Keratinocyte (primary cell): ENCODE results near the gene HTR2B. TPM values are rescaled to one million over a fixed set of nuclear protein-coding genes. Genes with fewer than 3 reads are reported as not detected.

Experiments used
- DNase-seq: peaks from one replicate; pipeline ENCODE4 v3.0.0-alpha.2; 2011; ENCODE audit warnings: low read depth, missing footprints, low spot score
- FAIRE-seq: peaks from 2 replicates; lab custom pipeline; 2011; peaks lifted over from hg19 to GRCh38; lab: Jason Lieb, UNC
- H2AFZ ChIP-seq: 2 replicates; pipeline ENCODE4 v1.6.0; 2012; ENCODE audit warnings: low read length, control low read depth, inconsistent platforms; ENCODE audit not compliant: control insufficient read depth
- H3K27ac ChIP-seq: 2 replicates; pipeline ENCODE4 v1.5.1; 2011; ENCODE audit warnings: low read length; ENCODE audit not compliant: control insufficient read depth, insufficient read depth
- H3K27me3 ChIP-seq: 3 replicates; pipeline ENCODE4 v1.6.0; 2011; ENCODE audit warnings: low read length; ENCODE audit not compliant: control insufficient read depth, insufficient read depth; ENCODE audit errors: extremely low read depth
- H3K36me3 ChIP-seq, 2 experiments: 2 replicates in 1 of 2; 3 replicates in 1 of 2; pipeline ENCODE4 v1.5.1; 2011; ENCODE audit warnings: low read length in 2 of 2, mild to moderate bottlenecking in 1 of 2; ENCODE audit not compliant: control insufficient read depth in 2 of 2, insufficient read depth in 2 of 2; ENCODE audit errors: extremely low read depth in 1 of 2
- H3K4me1 ChIP-seq: 3 replicates; pipeline ENCODE4 v1.5.1; 2011; ENCODE audit warnings: low read length; ENCODE audit not compliant: control insufficient read depth, insufficient read depth; ENCODE audit errors: extremely low read depth
- H3K4me2 ChIP-seq: 3 replicates; pipeline ENCODE4 v1.6.0; 2011; ENCODE audit warnings: low read depth, low read length; ENCODE audit not compliant: control insufficient read depth, insufficient read depth; ENCODE audit errors: extremely low read depth
- H3K4me3 ChIP-seq, 3 experiments: fragments of 200-600 bp in 1 of 3; sonication (generic) in 1 of 3; 2 replicates in 2 of 3; 3 replicates in 1 of 3; pipeline ENCODE4 v1.5.1; 2011 to 2016; ENCODE audit warnings: low read length in 3 of 3, mild to moderate bottlenecking in 3 of 3, control low read depth in 2 of 3, inconsistent platforms in 1 of 3, low read depth in 1 of 3, mixed read lengths in 1 of 3, mixed run types in 1 of 3, moderate library complexity in 1 of 3; ENCODE audit not compliant: control insufficient read depth in 2 of 3, insufficient read depth in 2 of 3; ENCODE audit errors: extremely low read depth in 1 of 3
- H3K79me2 ChIP-seq: 2 replicates; pipeline ENCODE4 v1.6.0; 2012; ENCODE audit warnings: low read length; ENCODE audit not compliant: control insufficient read depth, insufficient read depth
- H3K9ac ChIP-seq: 3 replicates; pipeline ENCODE4 v1.6.0; 2011; ENCODE audit warnings: low read length; ENCODE audit not compliant: control insufficient read depth, insufficient read depth; ENCODE audit errors: extremely low read depth
- H3K9me1 ChIP-seq: 3 replicates; pipeline ENCODE4 v1.6.0; 2011; ENCODE audit warnings: low read length; ENCODE audit not compliant: control insufficient read depth, insufficient read depth; ENCODE audit errors: extremely low read depth
- H3K9me3 ChIP-seq: 2 replicates; pipeline ENCODE4 v1.5.1; 2012; ENCODE audit warnings: low read depth, low read length; ENCODE audit not compliant: control insufficient read depth
- H4K20me1 ChIP-seq: 3 replicates; pipeline ENCODE4 v1.6.0; 2011; ENCODE audit warnings: low read length; ENCODE audit not compliant: control insufficient read depth, insufficient read depth; ENCODE audit errors: extremely low read depth
- EZH2 ChIP-seq: IDR thresholded peaks from one replicate; pipeline ENCODE4 v1.6.1; 2012; ENCODE audit warnings: inconsistent platforms, mild to moderate bottlenecking, low read length, moderate library complexity
- dilution Hi-C: fragments of 300-500 bp; cut with MboI; formaldehyde crosslinking; loops from one replicate; pipeline ENCODE4 v1.7.0; 2020; ENCODE audit warnings: low sequenced_read_pairs; ENCODE audit not compliant: extremely low pct_ligation_motif_present
- polyA plus RNA-seq, 5 experiments: library from polyadenylated mRNA; depleted of rRNA in 3 of 5; stranded (reverse) in 3 of 5; stranded (forward) in 1 of 5; unstranded in 1 of 5; fragments of >200 nt; gene quantifications; 1 replicate in 1 of 5; 2 replicates in 3 of 5; 3 replicates in 1 of 5; pipeline versions ENCODE4 v1.2.1 to v1.2.3, GENCODE V29; 2011 to 2012; ENCODE audit warnings: missing spikeins in 2 of 5, low read depth in 1 of 5, low replicate concordance in 1 of 5
- TF ChIP-seq, protein P1 (sequence below), 3 experiments: IDR thresholded peaks in 1 of 3; conservative IDR thresholded peaks in 1 of 3; optimal IDR thresholded peaks in 1 of 3; 2 replicates in 2 of 3; 3 replicates in 1 of 3; pipeline versions ENCODE3 to v1.5.1; 2011; ENCODE audit warnings: low read length in 3 of 3, mild to moderate bottlenecking in 3 of 3, moderate library complexity in 2 of 3, control low read depth in 1 of 3, inconsistent platforms in 1 of 3; ENCODE audit not compliant: insufficient read depth in 2 of 3; ENCODE audit errors: extremely low read depth in 1 of 3

The HTR2B gene
- polyA plus RNA-seq, 1 donor (not counting 4 experiments of a cell fraction or from before 2014, with no cell fraction given), result not detected

DNA sequence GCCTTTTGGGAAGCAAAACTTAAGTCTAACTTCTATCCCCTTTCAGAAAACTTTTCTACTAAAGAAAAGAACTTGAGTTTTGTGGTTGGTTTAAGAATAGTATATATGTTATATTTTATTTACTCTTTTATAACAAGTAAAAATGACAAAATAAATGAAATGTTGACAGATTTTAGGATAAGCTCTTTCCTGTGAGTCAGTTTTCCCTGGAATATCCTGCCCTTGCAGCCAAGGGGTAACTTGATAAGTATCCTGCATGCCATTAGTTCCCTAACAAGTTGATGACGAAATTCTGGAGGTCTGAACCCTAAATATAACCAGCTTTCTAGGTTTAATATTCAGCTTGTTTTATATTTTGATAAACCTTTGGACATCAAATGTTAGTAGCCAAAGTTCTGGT, 7.3 kb upstream of the HTR2B start:
- no peaks in the 10 kb centered on the region for H3K36me3 ChIP-seq
- DNase-seq (no peak), FAIRE-seq (peak; percentile 23)
- H2AFZ ChIP-seq, result no peak overlapping the region
- no peak overlapping the region for H3K9ac ChIP-seq
- no peaks in the 10 kb centered on the region for H3K9me1 ChIP-seq
- no peak overlapping the region for H3K27ac ChIP-seq
- TF ChIP-seq, protein P1, sequence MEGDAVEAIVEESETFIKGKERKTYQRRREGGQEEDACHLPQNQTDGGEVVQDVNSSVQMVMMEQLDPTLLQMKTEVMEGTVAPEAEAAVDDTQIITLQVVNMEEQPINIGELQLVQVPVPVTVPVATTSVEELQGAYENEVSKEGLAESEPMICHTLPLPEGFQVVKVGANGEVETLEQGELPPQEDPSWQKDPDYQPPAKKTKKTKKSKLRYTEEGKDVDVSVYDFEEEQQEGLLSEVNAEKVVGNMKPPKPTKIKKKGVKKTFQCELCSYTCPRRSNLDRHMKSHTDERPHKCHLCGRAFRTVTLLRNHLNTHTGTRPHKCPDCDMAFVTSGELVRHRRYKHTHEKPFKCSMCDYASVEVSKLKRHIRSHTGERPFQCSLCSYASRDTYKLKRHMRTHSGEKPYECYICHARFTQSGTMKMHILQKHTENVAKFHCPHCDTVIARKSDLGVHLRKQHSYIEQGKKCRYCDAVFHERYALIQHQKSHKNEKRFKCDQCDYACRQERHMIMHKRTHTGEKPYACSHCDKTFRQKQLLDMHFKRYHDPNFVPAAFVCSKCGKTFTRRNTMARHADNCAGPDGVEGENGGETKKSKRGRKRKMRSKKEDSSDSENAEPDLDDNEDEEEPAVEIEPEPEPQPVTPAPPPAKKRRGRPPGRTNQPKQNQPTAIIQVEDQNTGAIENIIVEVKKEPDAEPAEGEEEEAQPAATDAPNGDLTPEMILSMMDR (optimal IDR thresholded peaks at IDR 0.05 in 1 of 3, IDR thresholded peaks at IDR 0.05 in 1 of 3, conservative IDR thresholded peaks at IDR 0.05 in 1 of 3; ENCODE audit: extremely low read depth in 1 of 3, insufficient read depth in 2 of 3, low read length in 3 of 3), result no peak
- TF ChIP-seq EZH2, result no peak
- dilution Hi-C loops, result no loop called here
- no peak overlapping the region for H3K4me3 ChIP-seq
- H3K4me1 ChIP-seq, result no peaks in the 10 kb centered on the region
- no peaks in the 10 kb centered on the region for H3K9me3 ChIP-seq
- no peak overlapping the region for H3K4me2 ChIP-seq
- H3K79me2 ChIP-seq, result peaks cover 12% of the 10 kb centered on the region
- H4K20me1 ChIP-seq, result no peaks in the 10 kb centered on the region
- no peaks in the 10 kb centered on the region for H3K27me3 ChIP-seq

DNA sequence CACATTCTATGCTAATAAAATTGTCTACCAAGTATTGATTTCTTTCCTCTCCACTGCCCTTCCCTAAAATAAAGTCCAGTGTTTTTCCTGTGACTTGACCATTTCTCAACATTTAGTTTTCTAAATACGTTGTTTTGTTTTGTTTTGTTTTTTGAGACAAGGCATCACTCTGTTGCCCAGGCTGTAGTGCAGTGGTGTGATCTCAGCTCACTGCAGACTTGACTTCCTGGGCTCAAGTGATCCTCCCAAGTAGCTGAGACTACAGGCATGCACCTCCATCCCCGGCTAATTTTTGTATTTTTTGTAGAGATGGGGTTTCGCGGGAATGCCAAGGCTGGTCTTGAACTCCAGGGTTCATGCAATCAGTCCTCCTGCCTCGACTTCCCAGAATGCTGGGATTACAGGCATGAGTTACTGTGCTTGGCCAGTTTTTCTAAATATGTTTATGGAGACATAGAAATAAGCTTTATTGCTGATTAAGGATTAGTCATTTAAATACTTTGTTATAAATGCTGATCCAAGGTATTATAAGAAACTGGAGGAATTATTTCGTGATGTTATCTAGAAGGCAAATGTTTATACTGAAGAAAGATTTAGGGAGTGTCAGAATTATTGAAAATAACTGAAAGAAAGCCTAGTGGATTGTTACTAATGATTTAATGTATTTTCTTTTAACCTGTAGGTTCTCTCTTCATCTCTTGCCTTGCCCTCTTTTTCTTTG, 5.7 kb upstream of the HTR2B start:
- no peak overlapping the region for H3K9ac ChIP-seq
- no peaks in the 10 kb centered on the region for H3K9me1 ChIP-seq
- FAIRE-seq (no peak), DNase-seq (no peak)
- H3K36me3 ChIP-seq, result no peaks in the 10 kb centered on the region
- H3K9me3 ChIP-seq, result no peaks in the 10 kb centered on the region
- no peak overlapping the region for H3K27ac ChIP-seq
- no peaks in the 10 kb centered on the region for H3K27me3 ChIP-seq
- no peak overlapping the region for H3K4me3 ChIP-seq
- H4K20me1 ChIP-seq, result no peaks in the 10 kb centered on the region
- dilution Hi-C loops, result no loop called here
- H3K4me2 ChIP-seq, result no peak overlapping the region
- no peak for TF ChIP-seq EZH2
- TF ChIP-seq, protein P1 (optimal IDR thresholded peaks at IDR 0.05 in 1 of 3, IDR thresholded peaks at IDR 0.05 in 1 of 3, conservative IDR thresholded peaks at IDR 0.05 in 1 of 3; ENCODE audit: extremely low read depth in 1 of 3, insufficient read depth in 2 of 3, low read length in 3 of 3), result no peak
- no peaks in the 10 kb centered on the region for H3K4me1 ChIP-seq
- H2AFZ ChIP-seq, result no peak overlapping the region
- peaks cover 12% of the 10 kb centered on the region for H3K79me2 ChIP-seq
